ENCODE data around the gene IARS2. TPM values are rescaled to one million over a fixed set of nuclear protein-coding genes. Genes with fewer than 3 reads are reported as not detected.

The IARS2 gene
- 77.5 and 80.2 TPM in 2 replicates for total RNA-seq

GRCh38 chr1:220094016-220094911 is at the start of gene IARS2:
TSS of gene IARS2 (plus strand) at chr1:220094132. CDS start at chr1:220094217, 85 bp downstream.

GRCh38 chr1:220046052-220046930 is 47.6 kb upstream of the IARS2 start, which contains the start of gene EPRS1:
TSS of gene EPRS1 (minus strand) at chr1:220046505. CDS start at chr1:220046388, 117 bp downstream.

GRCh38 chr1:220089650-220090556 is 4.0 kb upstream of the IARS2 start, which contains the start of gene BPNT1:
TSS of gene BPNT1 (minus strand) at chr1:220089788. CDS start at chr1:220079846, 9,942 bp downstream.

Other genes starting within 250 kb of the IARS2 start
- gene SLC30A10, start 165.6 kb upstream of the IARS2 start, total RNA-seq = not detected in 2 replicates
- gene EPRS1, start 47.6 kb upstream of the IARS2 start, total RNA-seq = 84.2 and 85.5 TPM in 2 replicates
- 24.2 and 28.6 TPM in 2 replicates for gene BPNT1, start 4.3 kb upstream of the IARS2 start, total RNA-seq
- 17.6 and 18.3 TPM in 2 replicates for gene RAB3GAP2, start 178.3 kb downstream of the IARS2 start, total RNA-seq